GM21390 (cell line): Measurements from ENCODE around the gene COBL.

Experiments used
- ATAC-seq: cut with Tn5 transposase; IDR thresholded peaks from one replicate; pipeline ENCODE4 v1.9.1; 2021; ENCODE audit not compliant: unreplicated experiment

Gene COBL

DNA sequence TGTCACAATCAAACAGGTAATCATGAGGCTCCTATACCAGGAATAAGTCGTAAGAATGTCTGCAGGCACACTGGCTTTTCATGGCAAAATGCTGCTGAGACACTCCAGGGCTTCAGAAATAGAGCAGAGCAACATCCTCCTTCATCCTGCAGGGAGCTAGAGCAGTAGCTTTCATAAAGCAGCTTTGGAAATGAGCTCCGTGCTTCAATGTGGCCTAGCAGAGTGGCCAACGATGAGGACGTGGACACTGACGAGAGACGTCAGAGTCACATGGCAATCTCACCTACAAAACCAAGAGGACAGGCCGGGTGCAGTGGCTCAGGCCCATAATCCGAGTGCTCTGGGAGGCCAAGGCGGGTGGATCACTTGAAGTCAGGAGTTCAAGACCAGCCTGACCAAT is 9.8 kb downstream of the COBL start:
- ATAC-seq, result no peak

DNA sequence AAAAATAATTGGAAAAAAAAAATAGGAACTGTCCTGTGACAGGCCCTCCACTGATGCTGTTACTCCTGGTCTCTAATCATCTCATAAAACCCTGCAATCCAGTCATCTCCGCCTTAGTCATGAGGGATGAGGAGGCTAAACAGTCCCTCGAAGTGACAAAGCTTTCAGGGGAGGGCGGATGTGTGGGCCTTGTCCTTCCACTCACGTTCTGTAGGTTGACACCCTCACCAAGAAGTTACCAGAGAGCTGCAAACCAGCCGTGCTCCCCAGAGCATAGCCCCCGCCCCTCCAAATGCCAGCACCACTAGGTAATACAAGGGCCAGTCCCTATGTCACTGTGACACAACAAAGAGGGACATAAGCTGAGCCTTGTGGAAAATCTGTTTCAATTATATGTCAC is 11.9 kb downstream of the COBL start:
- no peak for ATAC-seq

DNA sequence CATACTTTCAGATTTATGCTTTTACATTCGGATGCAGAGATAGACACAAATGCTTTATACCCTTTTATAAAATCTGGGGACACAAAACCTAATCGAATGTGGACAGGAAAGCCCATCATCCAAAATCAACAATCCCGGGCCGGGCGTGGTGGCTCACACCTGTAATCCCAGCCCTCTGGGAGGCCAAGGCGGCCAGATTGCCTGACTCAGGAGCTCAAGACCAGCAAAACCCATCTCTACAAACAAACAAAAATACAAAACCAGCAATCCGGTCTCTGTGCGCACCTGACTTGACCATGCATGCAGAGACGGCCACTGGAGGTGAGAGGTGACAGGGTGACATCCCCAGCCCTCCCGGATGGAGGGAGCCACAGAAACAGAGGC is 13.5 kb downstream of the COBL start:
- ATAC-seq, result no peak

DNA sequence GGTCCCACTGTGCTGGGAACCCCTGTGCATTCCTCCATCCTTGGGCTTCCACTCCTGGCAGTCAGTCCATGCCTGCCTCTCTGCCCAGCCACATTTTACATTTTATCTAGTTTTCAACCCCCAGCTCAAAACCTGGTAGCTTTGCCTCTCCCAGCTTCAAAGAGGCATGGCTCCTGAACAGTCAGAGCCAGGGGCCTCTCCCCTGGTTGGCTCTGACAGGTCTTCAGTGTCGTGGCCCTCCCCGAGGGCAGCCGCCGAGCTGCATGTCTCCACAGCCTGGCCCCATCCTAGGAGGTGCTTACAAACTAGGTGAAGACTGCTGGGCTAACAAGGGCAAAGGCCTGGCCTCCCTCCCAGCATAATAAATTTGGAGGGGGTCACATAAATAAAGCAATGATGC is 14.8 kb downstream of the COBL start:
- ATAC-seq, result no peak

DNA sequence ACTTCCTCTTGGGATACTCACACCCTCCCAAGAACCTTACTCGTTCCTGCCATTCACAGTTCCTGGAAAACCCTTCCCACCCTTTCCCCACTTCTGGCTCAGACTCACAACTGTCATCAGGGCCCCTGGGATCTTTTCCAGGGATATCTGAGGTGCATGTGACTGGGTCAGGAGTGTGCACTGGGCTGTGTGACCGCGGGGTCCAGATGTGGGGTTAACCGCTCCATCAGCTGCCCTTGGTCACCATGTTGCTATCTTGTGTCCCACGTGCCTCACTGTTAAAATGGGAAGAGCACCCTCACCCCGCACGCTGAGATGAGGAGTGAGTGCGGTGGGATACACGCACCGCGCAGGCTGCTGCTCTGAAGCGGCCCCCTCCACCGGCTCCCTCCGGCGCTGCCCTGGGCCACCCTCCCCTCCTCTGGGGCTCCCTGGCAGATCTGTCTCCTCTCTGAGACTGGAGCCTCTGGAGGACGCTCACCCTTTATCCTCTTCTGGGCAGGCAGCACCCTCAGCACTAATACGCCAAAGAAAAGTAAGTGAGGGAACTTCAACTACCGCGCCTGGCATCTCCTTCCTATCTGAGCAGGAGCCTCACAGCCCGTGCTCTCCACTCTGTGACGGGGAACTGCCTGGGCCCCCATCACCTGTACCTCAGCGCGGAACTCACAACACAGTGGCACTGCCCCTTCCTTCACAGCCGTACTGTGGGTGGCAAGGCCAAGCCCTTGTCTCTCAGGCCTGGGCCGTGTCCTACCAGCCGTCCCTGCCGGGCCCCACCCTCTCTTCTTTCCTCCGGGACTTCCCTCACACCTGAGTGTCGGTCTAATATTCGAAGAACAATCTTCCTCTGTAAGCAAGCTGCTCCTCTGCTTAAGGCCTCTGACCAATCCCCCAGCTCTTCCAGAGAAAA is 15.6 kb downstream of the COBL start:
- ATAC-seq, result no peak

DNA sequence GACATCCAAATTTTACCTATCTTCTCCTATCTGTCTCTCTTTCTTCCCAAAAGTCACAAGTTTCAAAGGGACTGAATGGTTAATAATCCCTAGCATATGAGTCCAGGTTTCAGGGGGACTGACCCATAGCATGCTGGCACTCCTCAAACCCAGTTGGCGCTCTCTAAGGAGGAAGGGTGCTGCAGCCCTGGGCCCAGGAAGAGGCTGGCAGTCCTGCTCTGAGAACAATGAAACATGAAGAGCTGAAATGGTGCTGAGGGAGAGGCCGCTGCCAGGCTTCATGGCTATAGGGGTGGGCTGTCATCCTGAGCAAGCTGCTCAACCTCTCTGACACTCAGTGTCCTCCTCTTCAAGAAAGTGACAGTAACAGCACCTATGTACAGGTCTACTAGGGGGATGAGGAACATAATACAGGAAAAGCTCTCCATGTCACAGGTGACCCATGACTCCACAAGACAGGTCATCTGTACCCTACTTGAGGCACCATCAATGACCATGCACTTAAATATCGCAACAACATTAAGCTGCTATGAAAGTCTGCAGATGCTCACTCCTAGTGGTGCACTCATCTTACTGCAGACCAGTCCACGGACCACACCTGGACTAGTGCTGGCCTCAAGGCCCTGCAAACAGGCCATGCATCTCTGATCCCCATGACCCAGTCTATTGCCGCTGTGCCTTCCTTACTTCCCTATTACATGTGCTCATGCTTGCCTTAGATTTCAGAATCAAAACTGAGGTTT is 17.0 kb downstream of the COBL start:
- no peak for ATAC-seq

DNA sequence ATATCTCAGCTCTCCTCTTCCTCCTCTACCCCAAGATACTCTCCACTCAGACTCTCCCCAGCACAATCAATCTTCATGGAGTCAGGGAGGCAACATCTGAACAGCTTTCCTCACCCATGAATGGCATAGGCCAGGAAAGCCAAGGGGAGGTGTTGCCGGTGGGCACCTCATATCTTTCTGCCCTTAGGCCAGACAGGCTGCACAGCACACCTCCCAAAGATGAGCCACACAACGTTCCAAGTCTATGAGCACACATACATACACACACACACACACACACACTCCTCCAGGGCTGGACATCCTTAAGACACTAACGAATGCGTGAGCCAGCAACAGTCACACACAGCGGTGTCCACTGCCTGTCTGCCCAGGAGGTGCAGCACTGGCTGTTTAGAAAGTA is 17.7 kb downstream of the COBL start:
- no peak for ATAC-seq

DNA sequence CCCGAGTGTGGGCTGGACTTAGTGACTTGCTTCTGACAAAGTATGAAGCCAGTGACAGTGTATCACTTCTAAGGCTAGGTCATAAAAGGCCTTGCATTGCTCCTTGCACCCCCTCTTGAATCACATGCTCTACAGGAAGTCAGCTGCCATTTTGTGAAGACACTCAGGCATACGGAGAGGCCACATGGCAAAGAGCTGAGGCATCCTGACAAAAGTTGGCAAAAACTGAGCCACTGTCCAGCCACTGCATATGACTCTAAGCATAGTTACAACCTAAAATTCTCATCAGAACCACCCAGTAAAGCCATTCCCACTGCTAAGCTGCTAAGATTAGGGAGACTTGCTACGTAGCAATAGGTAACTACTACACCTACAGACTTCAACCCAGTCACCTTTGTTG is 18.6 kb downstream of the COBL start:
- ATAC-seq, result no peak

DNA sequence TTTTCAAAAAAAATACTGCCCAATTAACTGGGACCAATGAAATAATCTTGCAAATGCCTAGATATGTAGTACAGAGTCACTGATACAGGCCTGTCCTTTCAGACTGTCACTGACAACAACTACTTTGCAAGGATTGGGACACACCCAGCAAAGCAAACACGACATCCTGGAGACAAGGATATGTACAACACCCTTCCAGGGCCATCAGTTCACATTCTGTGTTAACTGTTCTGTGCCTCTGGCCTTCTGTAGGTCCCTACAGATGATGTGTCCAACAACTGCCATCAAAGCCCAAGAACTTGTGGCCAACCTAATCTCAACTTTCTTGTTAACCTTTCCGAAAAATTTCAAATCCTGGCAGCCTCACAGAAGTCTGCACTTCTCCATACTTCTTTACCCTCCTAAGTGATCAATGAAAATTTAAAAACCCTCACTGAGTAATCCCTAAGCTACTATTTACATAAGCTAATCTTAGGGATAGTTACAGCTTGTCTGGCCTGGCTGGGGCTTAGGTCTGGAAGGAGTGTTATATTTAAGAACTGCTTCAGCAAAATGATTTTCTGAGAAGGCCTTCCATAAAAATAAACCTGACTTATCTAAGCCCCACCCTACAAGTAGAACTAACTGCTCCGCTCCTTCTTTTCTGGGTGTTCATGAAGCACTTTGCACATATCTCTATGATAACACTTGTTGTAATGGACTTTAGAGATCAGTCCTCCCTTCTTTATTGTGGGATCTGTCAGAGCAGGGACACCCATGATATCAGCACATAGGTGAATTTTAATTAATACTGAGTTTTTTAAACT is 21.0 kb downstream of the COBL start:
- no peak for ATAC-seq

DNA sequence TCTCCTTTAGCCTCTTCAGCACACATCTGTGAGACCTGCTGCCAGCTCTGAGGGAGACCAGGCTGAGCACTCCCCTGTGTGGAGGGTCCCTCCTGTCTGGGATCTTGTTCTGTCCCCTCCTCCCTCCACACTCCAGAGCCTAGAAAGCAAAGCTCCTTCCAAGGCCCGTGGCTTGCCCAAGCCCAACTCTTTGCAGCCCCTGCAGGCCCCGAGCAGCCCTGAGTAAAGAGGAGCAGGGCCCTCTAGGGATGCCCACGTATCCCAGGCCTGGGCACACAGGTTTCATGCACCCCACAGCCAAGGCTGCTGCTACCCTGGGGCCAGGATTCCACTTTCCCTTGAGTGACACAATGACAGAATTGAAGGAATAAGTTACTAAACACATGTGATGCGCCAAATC is 24.0 kb downstream of the COBL start:
- no peak for ATAC-seq

DNA sequence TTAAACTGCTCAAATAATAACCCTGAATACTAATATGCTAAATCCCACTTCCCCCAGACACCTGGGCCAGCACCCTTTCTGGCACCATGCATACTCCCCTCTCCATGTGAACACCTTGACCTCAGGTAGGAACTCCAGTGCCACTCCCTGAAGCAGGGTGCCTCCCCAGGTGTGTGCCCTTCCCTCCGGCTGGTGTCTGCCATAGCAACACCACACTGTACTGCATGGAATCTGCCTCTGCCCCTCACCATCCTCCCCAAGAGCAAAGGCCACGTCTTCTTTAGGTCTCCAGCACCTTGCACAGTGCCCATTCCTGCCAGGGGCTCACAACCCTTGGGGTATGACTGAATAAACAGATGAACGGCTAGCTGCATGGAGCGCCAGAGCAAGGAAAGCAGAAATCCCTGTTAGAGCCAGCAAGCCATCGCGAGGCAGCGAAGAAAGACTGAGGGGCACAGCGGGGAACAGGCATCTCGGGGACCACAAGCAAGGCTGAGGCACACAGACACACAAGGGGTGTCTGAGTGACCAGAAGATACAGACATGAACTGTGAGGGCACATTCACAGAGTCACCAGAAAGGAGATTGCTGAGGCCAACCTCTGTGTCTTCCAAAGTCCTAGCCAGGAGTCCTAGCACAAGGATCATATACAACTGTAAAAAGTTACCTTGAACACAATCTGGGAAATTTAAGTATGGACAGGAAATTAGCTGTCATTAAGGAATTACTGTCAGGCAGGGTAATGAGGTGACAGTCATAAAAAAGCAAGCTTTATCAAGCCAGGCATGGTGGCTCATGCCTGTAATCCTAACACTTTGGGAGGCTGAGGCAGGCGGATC is 25.7 kb downstream of the COBL start:
- ATAC-seq, result no peak

DNA sequence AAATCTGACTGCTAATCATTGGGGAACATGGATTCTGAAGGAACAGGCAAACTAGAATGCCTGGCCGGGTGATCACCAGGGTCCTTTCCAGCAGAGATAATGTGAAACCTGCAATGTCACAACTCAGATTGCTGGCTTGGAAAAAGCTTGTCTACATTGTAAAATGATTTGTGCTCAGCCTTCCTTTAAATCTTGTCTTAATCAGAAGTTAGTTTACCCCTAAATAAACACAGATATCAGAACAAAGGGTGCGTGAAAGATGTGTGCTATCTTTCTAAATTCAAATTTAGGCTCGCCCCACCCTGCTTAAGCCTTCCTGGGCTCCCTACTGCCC is 26.3 kb downstream of the COBL start:
- no peak for ATAC-seq

DNA sequence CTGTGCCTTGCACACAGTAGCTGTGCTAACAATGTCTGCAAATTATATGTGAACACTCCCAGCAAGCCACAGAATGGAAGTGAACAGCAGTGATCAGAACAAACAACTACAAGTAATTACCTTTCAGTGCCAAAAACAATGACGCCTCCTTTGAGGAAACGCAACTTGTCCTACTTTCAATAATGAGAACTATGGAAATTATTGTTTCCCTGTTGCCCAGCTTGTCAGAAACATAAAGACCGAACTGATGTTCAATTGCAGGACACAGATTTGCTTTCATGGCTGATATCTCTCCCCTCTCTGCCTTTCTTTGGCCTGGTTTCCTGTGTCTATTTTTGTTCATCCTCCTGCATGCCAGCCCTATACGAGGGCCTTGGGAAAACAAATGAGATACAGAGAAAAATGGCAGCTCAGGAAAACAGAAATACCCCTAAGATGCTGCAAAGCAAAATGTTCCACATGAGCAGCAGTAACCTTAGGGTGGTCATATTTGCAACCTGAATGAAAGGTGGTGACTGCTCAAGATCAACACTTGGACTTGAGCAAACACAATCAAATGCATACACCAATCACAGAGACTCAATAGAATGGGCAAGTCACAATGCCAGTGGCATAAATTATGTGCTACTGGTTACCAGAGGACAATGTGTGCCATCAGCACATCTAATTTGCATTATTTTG is 26.8 kb downstream of the COBL start:
- no peak for ATAC-seq

DNA sequence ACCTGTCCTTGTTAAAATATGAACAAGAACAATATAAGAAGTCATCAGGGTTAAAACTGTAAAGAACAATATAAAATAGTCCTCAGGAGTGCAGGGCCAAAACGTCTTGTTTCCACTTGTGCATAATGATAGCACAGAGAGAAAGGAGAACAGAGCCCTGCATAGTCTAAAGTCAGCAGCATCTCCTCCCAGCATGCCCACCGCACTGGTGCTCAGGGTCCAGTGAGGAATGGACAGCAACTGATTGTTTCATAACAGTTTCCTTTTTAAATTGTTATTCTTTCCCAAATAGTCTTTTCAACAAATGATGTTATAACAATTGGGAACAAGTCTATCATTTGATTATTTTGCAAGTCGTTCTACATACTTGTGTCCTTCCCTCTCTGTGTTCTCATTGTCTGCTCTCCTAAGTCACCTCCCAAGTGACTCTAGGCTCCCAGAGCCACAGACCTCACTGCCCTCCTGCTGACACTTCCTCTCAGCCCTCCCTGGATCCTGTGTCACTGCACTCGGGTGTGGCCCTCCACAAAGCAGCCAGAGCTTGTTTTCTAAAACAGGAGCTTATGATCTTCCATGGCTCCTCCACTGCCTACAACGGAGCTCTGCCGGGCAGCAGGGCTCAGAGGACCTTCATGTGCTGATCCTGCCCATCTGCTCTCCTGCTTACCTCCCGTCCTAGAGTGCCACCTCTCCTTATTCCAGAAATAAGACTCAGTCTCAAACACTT is 27.6 kb downstream of the COBL start:
- ATAC-seq, result no peak

DNA sequence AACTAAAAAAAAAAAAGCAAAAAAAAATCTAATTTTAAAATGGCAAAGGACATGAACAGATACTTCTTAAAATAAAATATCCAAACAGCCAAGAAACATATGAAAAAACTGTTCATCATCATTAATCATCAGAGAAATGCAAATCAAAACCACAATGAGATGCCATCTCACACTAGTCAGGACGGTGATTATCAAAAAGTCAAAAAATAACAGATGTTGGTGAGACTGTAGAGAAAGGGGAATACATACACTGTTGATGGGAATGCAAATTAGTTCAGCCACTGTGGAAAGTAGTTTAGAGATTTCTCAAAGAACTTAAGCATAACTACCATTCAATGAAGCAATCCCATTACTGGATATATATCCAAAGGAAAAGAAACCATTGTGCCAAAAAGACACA is 30.2 kb downstream of the COBL start:
- ATAC-seq, result no peak

DNA sequence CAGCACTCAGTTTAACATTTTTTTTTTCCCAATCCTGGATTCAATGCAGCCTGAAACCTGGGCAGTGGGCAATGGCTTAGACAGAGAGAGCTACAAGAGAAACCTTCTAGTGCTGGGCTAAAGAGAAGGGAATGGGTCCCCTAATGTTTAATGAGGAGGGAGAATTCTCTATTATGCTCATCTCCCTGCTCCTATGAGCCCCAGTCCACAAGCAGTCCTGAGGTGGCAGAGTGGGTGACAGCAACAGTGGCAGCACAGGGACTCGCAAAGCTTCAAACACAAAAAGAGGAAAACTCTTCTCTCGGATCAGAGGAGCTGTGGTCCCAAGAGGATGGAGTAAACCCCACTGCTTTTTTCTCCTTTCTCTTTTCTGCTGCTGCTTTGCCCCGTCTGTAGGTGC is 36.5 kb downstream of the COBL start:
- no peak for ATAC-seq

DNA sequence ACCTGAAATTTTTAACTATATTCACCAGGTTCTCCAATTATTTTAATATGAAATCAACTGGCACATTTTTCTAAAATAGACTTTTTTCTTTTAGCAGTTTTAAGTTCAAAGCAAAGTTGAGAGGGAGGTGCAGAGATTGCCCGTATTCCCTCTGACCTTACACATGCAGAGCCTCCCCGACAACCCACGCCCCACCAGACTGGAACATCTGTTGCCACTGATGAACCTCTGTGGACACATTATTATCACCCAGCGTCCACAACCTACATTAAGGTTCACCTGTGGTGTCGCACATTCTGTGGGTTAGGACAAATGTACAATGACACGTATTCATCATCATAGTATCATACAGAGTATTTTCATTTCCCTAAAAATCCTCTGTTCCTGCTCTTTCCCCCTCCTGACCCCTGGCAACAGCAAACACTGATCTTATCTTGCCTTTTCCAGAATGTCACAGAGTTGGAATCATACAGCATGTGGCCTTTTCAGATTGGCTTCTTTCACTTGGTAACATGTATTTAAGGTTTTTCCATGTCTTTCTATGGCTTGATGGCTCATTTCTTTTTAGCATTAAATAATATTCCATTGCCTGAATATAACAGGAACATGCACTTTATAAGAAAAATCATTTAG is 37.1 kb downstream of the COBL start:
- ATAC-seq, result no peak

DNA sequence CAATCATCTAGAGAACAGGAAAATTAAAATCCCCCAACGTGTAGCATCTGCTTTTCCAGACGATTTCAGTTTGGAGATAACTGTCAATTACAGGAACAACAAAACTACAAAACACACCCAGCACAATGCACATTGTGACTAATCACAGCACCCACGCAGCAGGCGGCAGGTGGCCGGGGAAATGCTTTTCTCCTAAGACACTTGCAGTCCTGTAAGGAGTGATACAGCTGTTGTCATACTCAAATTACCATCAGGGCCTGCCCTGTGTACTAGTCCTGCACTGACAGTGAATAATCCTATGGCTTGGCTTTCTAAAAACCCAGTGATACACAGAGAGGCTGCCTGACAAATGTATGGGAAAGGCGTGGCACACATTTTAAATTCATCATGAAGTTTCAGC is 37.8 kb downstream of the COBL start:
- ATAC-seq, result no peak

DNA sequence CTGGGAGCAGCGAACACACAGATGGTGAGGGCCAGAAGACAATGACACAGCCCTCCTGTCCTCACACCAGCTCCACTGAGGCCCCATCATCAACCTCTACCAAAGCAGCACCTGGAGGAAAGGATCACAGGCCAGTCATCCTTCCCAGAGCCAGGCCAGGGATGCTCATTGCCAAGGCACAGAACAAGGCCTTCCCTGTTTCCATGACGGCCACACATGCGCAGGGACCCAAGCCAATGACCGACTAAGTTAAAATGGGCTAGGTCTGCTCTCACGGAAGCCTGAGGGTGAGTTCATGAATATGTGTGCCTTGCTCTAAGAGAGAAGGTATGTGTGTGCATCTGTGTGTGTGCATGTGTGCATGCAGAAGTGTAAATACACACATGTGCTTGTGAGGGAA is 39.6 kb downstream of the COBL start:
- ATAC-seq, result no peak
